Testis (tissue), 3 donors: Measurements from ENCODE around the gene KCTD18. TPM values are rescaled to one million over a fixed set of nuclear protein-coding genes. Genes with fewer than 3 reads are reported as not detected.

Source experiments
- DNase-seq: peaks from one replicate; pipeline ENCODE4 v3.0.0-alpha.2; 2019
- H3K27ac ChIP-seq, 2 donors: fragments of 200-600 bp; sonication (generic); one replicate each; pipeline ENCODE4 v1.5.1; 2019
- H3K27me3 ChIP-seq: fragments of 200-600 bp; sonication (generic); one replicate; pipeline ENCODE4 v1.5.1; 2019
- H3K36me3 ChIP-seq: fragments of 200-600 bp; sonication (generic); one replicate; pipeline ENCODE4 v1.5.1; 2017; ENCODE audit warnings: low read depth; ENCODE audit errors: missing control alignments
- H3K4me1 ChIP-seq: fragments of 200-600 bp; sonication (generic); one replicate; pipeline ENCODE4 v1.5.1; 2019
- H3K4me3 ChIP-seq, 2 donors: fragments of 200-600 bp; sonication (generic); one replicate each; pipeline ENCODE4 v1.5.1; 2017 to 2019
- H3K9me3 ChIP-seq: fragments of 200-600 bp; sonication (generic); one replicate; pipeline ENCODE4 v1.5.1; 2017
- CTCF ChIP-seq, 3 experiments: fragments of 450-650 bp in 2 of 3; fragments of 200-600 bp in 1 of 3; sonication (generic) in 1 of 3; IDR thresholded peaks; one replicate each; pipeline ENCODE4 v1.5.1; 2016 to 2019; ENCODE audit warnings: antibody characterized with exemption in 3 of 3, mild to moderate bottlenecking in 2 of 3, moderate library complexity in 1 of 3
- POLR2A ChIP-seq: fragments of 450-650 bp; IDR thresholded peaks from one replicate; pipeline ENCODE4 v1.6.1; 2017; ENCODE audit warnings: antibody characterized with exemption, mild to moderate bottlenecking, moderate library complexity
- WGBS, 2 donors: methylation state at CpG; one replicate each; pipeline ENCODE4 v1.1.5; 2018; 5-methylcytosine and 5-hydroxymethylcytosine counted together
- intact Hi-C: fragments of 100-400 bp; cut with DNase I; formaldehyde crosslinking; loops from one replicate; pipeline ENCODE4 v1.15.1; 2023; ENCODE audit warnings: low total_unique reads
- polyA plus RNA-seq: library from polyadenylated mRNA; stranded (reverse); fragments of 350-450 nt; fragmentation: Illumina TruSeq; extraction: RNeasy Lipid Tissue Mini Kit (QIAGEN cat#74804); gene quantifications from one replicate; pipeline ENCODE4 v1.2.3, GENCODE V29; 2014; ENCODE audit warnings: low read depth, low replicate concordance; ENCODE audit not compliant: insufficient read depth
- total RNA-seq, 2 donors: library from RNA; depleted of rRNA; stranded (reverse); fragments of >200 nt; gene quantifications; one replicate each; pipeline ENCODE4 v1.2.3, GENCODE V29; 2016

Gene KCTD18
- total and polyA plus RNA-seq, 3 donors from 2014 or later = 16.9 to 27.1 (median 21.4) TPM

- no peak for TF ChIP-seq CTCF (IDR thresholded peaks at IDR 0.05)
- TF ChIP-seq POLR2A = no peak
- Histone ChIP-seq H3K27me3 (no peaks in the 10 kb centered on the region), H3K27ac (no peak overlapping the region), H3K36me3 (no peaks in the 10 kb centered on the region), H3K4me3 (no peak overlapping the region), H3K9me3 (no peaks in the 10 kb centered on the region), H3K4me1 (no peaks in the 10 kb centered on the region)
- DNase-seq = no peak
- WGBS, 2 donors = 32 to 40% methylated on average over 2 of the region's 2 CpGs
- intact Hi-C loops = no loop called here
These were observed 23.9 kb upstream of the KCTD18 start for GRCh38 chr2:200533754-200534153.

DNA sequence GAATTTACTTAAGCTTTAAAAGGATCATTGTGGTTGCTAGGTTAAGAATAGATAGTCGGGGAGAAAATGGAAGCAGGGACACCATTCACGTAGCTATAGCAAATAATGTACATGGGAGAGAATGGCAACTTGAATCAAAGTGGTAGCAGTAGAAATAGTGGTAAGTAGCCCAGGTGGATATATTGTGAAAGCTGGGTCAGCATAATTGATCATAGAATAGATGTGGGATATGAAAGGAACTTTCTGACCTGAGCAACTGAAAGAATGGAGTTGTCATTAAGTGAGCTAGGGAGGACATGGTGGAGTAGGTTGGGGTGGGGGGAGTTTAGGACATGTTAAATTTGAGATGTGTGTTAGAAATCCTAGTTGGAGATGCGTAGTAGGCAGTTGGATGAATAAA lies 18.4 kb upstream of the KCTD18 start:
- intact Hi-C loops = no loop called here
- no peak for DNase-seq
- Histone ChIP-seq H3K4me1 (peaks cover 5% of the 10 kb centered on the region), H3K4me3 (no peak overlapping the region), H3K9me3 (no peaks in the 10 kb centered on the region), H3K27ac (no peak overlapping the region), H3K27me3 (no peaks in the 10 kb centered on the region), H3K36me3 (no peaks in the 10 kb centered on the region)
- WGBS, 2 donors = 87 to 95% methylated on average over 2 of the region's 3 CpGs
- TF ChIP-seq CTCF (IDR thresholded peaks at IDR 0.05) = no peak
- TF ChIP-seq POLR2A = no peak

GRCh38 chr2:200525882-200526651 lies 16.2 kb upstream of the KCTD18 start, which contains the start of gene SGO2:
Gene SGO2, plus strand, starts transcription at chr2:200526207. Its CDS starts 6,769 bp downstream, at chr2:200532976.
- intact Hi-C loops = no loop called here
- TF ChIP-seq CTCF (IDR thresholded peaks at IDR 0.05) (no peak), POLR2A (peak; percentile 48)
- peak within 1 kb of the TSS; percentile 67 to 80 for H3K4me3 ChIP-seq
- peak within 1 kb of the TSS in 1 of 2 donors; percentile 53 for H3K27ac ChIP-seq
- DNase-seq = peak; percentile 97
- 0% methylated on average over 19 to 56 of the region's 56 CpGs for WGBS, 2 donors
- no peaks in the 10 kb centered on the region for H3K9me3 ChIP-seq
- H3K36me3 ChIP-seq = no peaks in the 10 kb centered on the region
- H3K4me1 ChIP-seq = peaks cover 5% of the 10 kb centered on the region
- H3K27me3 ChIP-seq = no peaks in the 10 kb centered on the region

- Histone ChIP-seq H3K9me3 (no peaks in the 10 kb centered on the region), H3K4me1 (peaks cover 5% of the 10 kb centered on the region), H3K4me3 (peak overlapping the region; percentile 67 to 80), H3K27me3 (no peaks in the 10 kb centered on the region), H3K36me3 (no peaks in the 10 kb centered on the region), H3K27ac (peak overlapping the region in 1 of 2 donors; percentile 53)
- TF ChIP-seq CTCF (IDR thresholded peaks at IDR 0.05) (peak in 1 of 3 experiments; percentile 3), POLR2A (no peak)
- intact Hi-C loops = no loop called here
- 11 to 16% methylated on average over 7 of the region's 7 CpGs for WGBS, 2 donors
- no peak for DNase-seq
These were observed 15.6 kb upstream of the KCTD18 start for GRCh38 chr2:200525551-200525881.

- H3K4me1 ChIP-seq = peaks cover 5% of the 10 kb centered on the region
- DNase-seq = no peak
- no peaks in the 10 kb centered on the region for H3K36me3 ChIP-seq
- peak overlapping the region in 1 of 2 donors; percentile 80 for H3K4me3 ChIP-seq
- no peak overlapping the region for H3K27ac ChIP-seq
- intact Hi-C loops = no loop called here
- no peak for TF ChIP-seq CTCF (IDR thresholded peaks at IDR 0.05)
- TF ChIP-seq POLR2A = no peak
- 52 to 71% methylated on average over 2 of the region's 2 CpGs for WGBS, 2 donors
- H3K9me3 ChIP-seq = no peaks in the 10 kb centered on the region
- no peaks in the 10 kb centered on the region for H3K27me3 ChIP-seq
These were observed 15.2 kb upstream of the KCTD18 start for GRCh38 chr2:200525066-200525465.
